ENCODE results near the gene PPP1R3A.

PPP1R3A gene

GRCh38 chr7:113875224-113875623, 43.6 kb downstream of the PPP1R3A start:
- no peak for DNase-seq

- DNase-seq: no peak
These were observed 45.2 kb downstream of the PPP1R3A start for GRCh38 chr7:113873554-113874151.

- DNase-seq: no peak
These were observed 45.8 kb downstream of the PPP1R3A start for GRCh38 chr7:113872981-113873380.

GRCh38 chr7:113867325-113867724, 51.5 kb downstream of the PPP1R3A start:
- DNase-seq: no peak

- DNase-seq: no peak
These were observed 62.8 kb downstream of the PPP1R3A start for GRCh38 chr7:113856010-113856409.

- no peak for DNase-seq
These were observed 77.9 kb downstream of the PPP1R3A start for GRCh38 chr7:113840954-113841353.

- DNase-seq: no peak
These were observed 83.4 kb downstream of the PPP1R3A start for GRCh38 chr7:113835367-113835766.

GRCh38 chr7:113832196-113832745, 86.5 kb downstream of the PPP1R3A start:
- no peak for DNase-seq

- DNase-seq: no peak
These were observed 87.3 kb downstream of the PPP1R3A start for GRCh38 chr7:113831556-113831955.

GRCh38 chr7:113828581-113828980, 90.2 kb downstream of the PPP1R3A start:
- DNase-seq: no peak

All from femur (tissue), 1 donor.